ENCODE data around the gene SLC44A2. TPM values are rescaled to one million over a fixed set of nuclear protein-coding genes. Genes with fewer than 3 reads are reported as not detected.
A peak's percentile ranks its signal among the peaks of the same experiment; 100 is the strongest.

SLC44A2 gene
- total RNA-seq, 1 donor: 49.9 TPM

GRCh38 chr19:10643968-10644259 is 18.6 kb downstream of the SLC44A2 start:
- H3K4me2 ChIP-seq (ENCODE audit: insufficient read depth, low read length): no peak overlapping the region
- no peaks in the 10 kb centered on the region for H3K79me2 ChIP-seq (ENCODE audit: insufficient read depth, low read length)
- no peaks in the 10 kb centered on the region for H3K27me3 ChIP-seq (ENCODE audit: insufficient read depth, low read length)
- no peak for TF ChIP-seq CTCF (IDR thresholded peaks at IDR 0.05; ENCODE audit: extremely low read depth, low read depth, low read length)
- no peaks in the 10 kb centered on the region for H4K20me1 ChIP-seq (ENCODE audit: insufficient read depth, low read length)
- H3K4me1 ChIP-seq (ENCODE audit: insufficient read depth, low read length): no peaks in the 10 kb centered on the region
- no peaks in the 10 kb centered on the region for H3K9me3 ChIP-seq (ENCODE audit: low read depth, low read length)
- peak; percentile 57 for DNase-seq (ENCODE audit: insufficient read length, low spot score, missing footprints)
- H2AFZ ChIP-seq (ENCODE audit: low read length): no peak overlapping the region
- no peak overlapping the region for H3K27ac ChIP-seq (ENCODE audit: low read depth, low read length)
- H3K36me3 ChIP-seq (ENCODE audit: insufficient read depth, low read length): peaks cover 16% of the 10 kb centered on the region
- no peak overlapping the region for H3K4me3 ChIP-seq (ENCODE audit: insufficient read depth, low read length)

- Histone ChIP-seq H3K9me3 (ENCODE audit: low read depth, low read length) (no peaks in the 10 kb centered on the region), H4K20me1 (ENCODE audit: insufficient read depth, low read length) (no peaks in the 10 kb centered on the region), H3K4me2 (ENCODE audit: insufficient read depth, low read length) (no peak overlapping the region), H3K4me3 (ENCODE audit: insufficient read depth, low read length) (no peak overlapping the region), H3K27me3 (ENCODE audit: insufficient read depth, low read length) (no peaks in the 10 kb centered on the region), H3K79me2 (ENCODE audit: insufficient read depth, low read length) (no peaks in the 10 kb centered on the region), H3K36me3 (ENCODE audit: insufficient read depth, low read length) (peaks cover 16% of the 10 kb centered on the region), H3K27ac (ENCODE audit: low read depth, low read length) (no peak overlapping the region), H2AFZ (ENCODE audit: low read length) (no peak overlapping the region), H3K4me1 (ENCODE audit: insufficient read depth, low read length) (no peaks in the 10 kb centered on the region)
- peak; percentile 98 for DNase-seq (ENCODE audit: insufficient read length, low spot score, missing footprints)
- TF ChIP-seq CTCF (IDR thresholded peaks at IDR 0.05; ENCODE audit: extremely low read depth, low read depth, low read length): peak; percentile 83
Measured at GRCh38 chr19:10644260-10645007, 19.1 kb downstream of the SLC44A2 start.

- Histone ChIP-seq H2AFZ (ENCODE audit: low read length) (no peak overlapping the region), H3K79me2 (ENCODE audit: insufficient read depth, low read length) (no peaks in the 10 kb centered on the region)
Measured at GRCh38 chr19:10646456-10647159, 21.3 kb downstream of the SLC44A2 start.

More at GRCh38 chr19:10646456-10647159, 21.3 kb downstream of the SLC44A2 start:
- Histone ChIP-seq H3K4me1 (ENCODE audit: insufficient read depth, low read length) (no peaks in the 10 kb centered on the region), H3K9me3 (ENCODE audit: low read depth, low read length) (no peaks in the 10 kb centered on the region), H3K4me2 (ENCODE audit: insufficient read depth, low read length) (no peak overlapping the region), H4K20me1 (ENCODE audit: insufficient read depth, low read length) (no peaks in the 10 kb centered on the region), H3K4me3 (ENCODE audit: insufficient read depth, low read length) (no peak overlapping the region), H3K27me3 (ENCODE audit: insufficient read depth, low read length) (no peaks in the 10 kb centered on the region), H3K36me3 (ENCODE audit: insufficient read depth, low read length) (no peaks in the 10 kb centered on the region), H3K27ac (ENCODE audit: low read depth, low read length) (no peak overlapping the region)
- no peak for DNase-seq (ENCODE audit: insufficient read length, low spot score, missing footprints)
- TF ChIP-seq CTCF (IDR thresholded peaks at IDR 0.05; ENCODE audit: extremely low read depth, low read depth, low read length): no peak
